HepG2 (cell line): ENCODE results near the gene ZMYND19. TPM values are rescaled to one million over a fixed set of nuclear protein-coding genes. Genes with fewer than 3 reads are reported as not detected.

ENCODE experiments used
- CREBL2 ChIP-seq: sonication (generic); formaldehyde crosslinking; IDR thresholded peaks from 2 replicates; pipeline ENCODE4 v1.8.1; 2023; ENCODE audit warnings: missing genetic modification reagents, mild to moderate bottlenecking, borderline replicate concordance
- KDM5A ChIP-seq: fragments of 200-600 bp; sonication (generic); IDR thresholded peaks from 2 replicates; pipeline ENCODE4 v1.7.0; 2018; ENCODE audit warnings: antibody characterized with exemption, mild to moderate bottlenecking, low read length, borderline replicate concordance
- NFATC3 ChIP-seq: sonication (generic); formaldehyde crosslinking; IDR thresholded peaks from 2 replicates; pipeline ENCODE4 v1.5.1; 2020; ENCODE audit warnings: mild to moderate bottlenecking, missing genetic modification reagents
- ZBTB40 ChIP-seq, 2 experiments: fragments of 450-650 bp in 1 of 2; sonication (generic) in 1 of 2; formaldehyde crosslinking in 1 of 2; IDR thresholded peaks; 2 replicates each; pipeline versions ENCODE4 v1.6.1 to v1.8.0; 2016 to 2022; ENCODE audit warnings: antibody characterized with exemption in 1 of 2, mild to moderate bottlenecking in 1 of 2, missing genetic modification reagents in 1 of 2
- ZMAT5 ChIP-seq: sonication (generic); formaldehyde crosslinking; IDR thresholded peaks from 2 replicates; pipeline ENCODE4 v1.5.0; 2020; ENCODE audit warnings: mild to moderate bottlenecking, low read depth, missing genetic modification reagents, borderline replicate concordance
- ZNF136 ChIP-seq: sonication (generic); formaldehyde crosslinking; IDR thresholded peaks from 2 replicates; pipeline ENCODE4 v1.8.1; 2022; ENCODE audit warnings: low read depth, mild to moderate bottlenecking, moderate library complexity, missing genetic modification reagents
- ZNF337 ChIP-seq: sonication (generic); formaldehyde crosslinking; IDR thresholded peaks from 2 replicates; pipeline ENCODE4 v1.5.1; 2020; ENCODE audit warnings: missing genetic modification reagents, low read depth, mild to moderate bottlenecking, borderline replicate concordance
- polyA plus RNA-seq, 8 experiments: library from polyadenylated mRNA; depleted of rRNA in 3 of 8; stranded (reverse) in 7 of 8; unstranded in 1 of 8; fragments of >200 nt; fragmentation: Illumina TruSeq in 4 of 8; extraction: Trizol in 4 of 8; gene quantifications; 2 replicates each; pipeline versions ENCODE4 v1.2.1 to v1.2.3, GENCODE V29; 2011 to 2016; ENCODE audit warnings: low read depth in 4 of 8, missing spikeins in 1 of 8, mixed read lengths in 1 of 8; ENCODE audit not compliant: insufficient read depth in 1 of 8
- total RNA-seq, 5 experiments: library from RNA; depleted of rRNA; stranded (reverse); fragments of >200 nt; fragmentation: Illumina TruSeq; extraction: Trizol; gene quantifications; 2 replicates each; pipeline ENCODE4 v1.2.3, GENCODE V29; 2016; ENCODE audit warnings: low read depth in 1 of 5
- TF ChIP-seq, protein P1 (sequence below): sonication (generic); formaldehyde crosslinking; conservative IDR thresholded peaks from 2 replicates; pipeline ENCODE4 v1.4.0; 2020; ENCODE audit warnings: mild to moderate bottlenecking, missing genetic modification reagents, moderate library complexity

Gene ZMYND19
- total and polyA plus RNA-seq, 2 of the 13 experiments (the other 11 are each of a cell fraction or from before 2014, with no cell fraction given), result 21.3 to 38.7 TPM

- TF ChIP-seq, protein P1, sequence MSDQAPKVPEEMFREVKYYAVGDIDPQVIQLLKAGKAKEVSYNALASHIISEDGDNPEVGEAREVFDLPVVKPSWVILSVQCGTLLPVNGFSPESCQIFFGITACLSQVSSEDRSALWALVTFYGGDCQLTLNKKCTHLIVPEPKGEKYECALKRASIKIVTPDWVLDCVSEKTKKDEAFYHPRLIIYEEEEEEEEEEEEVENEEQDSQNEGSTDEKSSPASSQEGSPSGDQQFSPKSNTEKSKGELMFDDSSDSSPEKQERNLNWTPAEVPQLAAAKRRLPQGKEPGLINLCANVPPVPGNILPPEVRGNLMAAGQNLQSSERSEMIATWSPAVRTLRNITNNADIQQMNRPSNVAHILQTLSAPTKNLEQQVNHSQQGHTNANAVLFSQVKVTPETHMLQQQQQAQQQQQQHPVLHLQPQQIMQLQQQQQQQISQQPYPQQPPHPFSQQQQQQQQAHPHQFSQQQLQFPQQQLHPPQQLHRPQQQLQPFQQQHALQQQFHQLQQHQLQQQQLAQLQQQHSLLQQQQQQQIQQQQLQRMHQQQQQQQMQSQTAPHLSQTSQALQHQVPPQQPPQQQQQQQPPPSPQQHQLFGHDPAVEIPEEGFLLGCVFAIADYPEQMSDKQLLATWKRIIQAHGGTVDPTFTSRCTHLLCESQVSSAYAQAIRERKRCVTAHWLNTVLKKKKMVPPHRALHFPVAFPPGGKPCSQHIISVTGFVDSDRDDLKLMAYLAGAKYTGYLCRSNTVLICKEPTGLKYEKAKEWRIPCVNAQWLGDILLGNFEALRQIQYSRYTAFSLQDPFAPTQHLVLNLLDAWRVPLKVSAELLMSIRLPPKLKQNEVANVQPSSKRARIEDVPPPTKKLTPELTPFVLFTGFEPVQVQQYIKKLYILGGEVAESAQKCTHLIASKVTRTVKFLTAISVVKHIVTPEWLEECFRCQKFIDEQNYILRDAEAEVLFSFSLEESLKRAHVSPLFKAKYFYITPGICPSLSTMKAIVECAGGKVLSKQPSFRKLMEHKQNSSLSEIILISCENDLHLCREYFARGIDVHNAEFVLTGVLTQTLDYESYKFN (CRISPR knock-in tag), result 0 out of 2 replicates have a peak, but pooled peaks have one; percentile 17
- TF ChIP-seq ZMAT5 (CRISPR knock-in tag), result no peak
- peak; percentile 59; the same call in 1 of the 2 replicates for TF ChIP-seq NFATC3 (CRISPR knock-in tag)
- TF ChIP-seq KDM5A, result peak; percentile 43; the same call in 1 of the 2 replicates
- TF ChIP-seq ZNF136 (CRISPR knock-in tag), result 0 out of 2 replicates have a peak, but pooled peaks have one; percentile 63
- no peak for TF ChIP-seq ZBTB40 (IDR thresholded peaks at IDR 0.05)
- TF ChIP-seq ZBTB40 (CRISPR knock-in tag; IDR thresholded peaks at IDR 0.05), result no peak
- peak; percentile 61; the same call in 1 of the 2 replicates for TF ChIP-seq ZNF337 (CRISPR knock-in tag)
- 0 out of 2 replicates have a peak, but pooled peaks have one; percentile 56 for TF ChIP-seq CREBL2 (CRISPR knock-in tag)
Measured at GRCh38 chr9:137552022-137552768, 38.1 kb downstream of the ZMYND19 start (continued).
